Measurements from ENCODE around the gene CCDC68.
A peak's percentile ranks its signal among the peaks of the same experiment; 100 is the strongest.

The CCDC68 gene

DNA sequence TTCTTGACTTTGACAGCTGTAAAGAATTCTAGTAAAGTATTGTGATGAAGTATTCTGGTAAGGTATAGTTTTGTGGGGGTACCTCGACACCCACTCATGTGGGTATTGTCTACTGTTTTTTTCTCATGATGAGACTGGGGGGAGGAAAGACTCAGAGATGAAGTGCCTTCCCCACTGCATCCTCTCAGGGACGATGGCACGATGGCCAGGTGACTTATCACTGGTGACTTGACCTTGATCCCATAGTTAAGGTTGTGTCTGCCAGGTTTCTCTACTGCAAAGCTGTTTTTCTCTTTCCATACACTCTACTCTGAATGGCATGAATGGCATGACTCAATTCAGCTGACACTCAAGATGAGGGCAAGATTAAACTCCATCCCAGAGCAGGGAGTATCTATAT lies 936 bp upstream of the CCDC68 start:
- no peak for DNase-seq

DNA sequence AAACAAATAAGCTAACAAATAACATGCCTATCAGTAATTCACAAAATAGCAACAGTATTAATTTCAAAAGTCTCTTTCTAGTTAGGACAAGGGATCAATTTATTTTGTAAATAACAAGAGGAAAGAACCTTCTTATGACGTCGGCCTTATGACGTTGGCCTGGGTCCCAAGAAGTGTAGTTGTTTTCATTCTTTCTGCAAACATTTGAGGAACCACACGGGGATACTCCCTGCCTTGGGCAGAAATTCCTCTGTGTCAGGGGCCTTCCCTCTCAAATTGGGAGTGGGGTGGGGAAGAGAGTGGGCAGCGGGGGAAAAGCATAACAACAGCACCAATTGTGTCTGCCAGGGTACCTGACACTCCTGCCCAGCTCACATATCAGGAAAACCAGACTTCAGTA lies 1.3 kb downstream of the CCDC68 start:
- no peak for DNase-seq

DNA sequence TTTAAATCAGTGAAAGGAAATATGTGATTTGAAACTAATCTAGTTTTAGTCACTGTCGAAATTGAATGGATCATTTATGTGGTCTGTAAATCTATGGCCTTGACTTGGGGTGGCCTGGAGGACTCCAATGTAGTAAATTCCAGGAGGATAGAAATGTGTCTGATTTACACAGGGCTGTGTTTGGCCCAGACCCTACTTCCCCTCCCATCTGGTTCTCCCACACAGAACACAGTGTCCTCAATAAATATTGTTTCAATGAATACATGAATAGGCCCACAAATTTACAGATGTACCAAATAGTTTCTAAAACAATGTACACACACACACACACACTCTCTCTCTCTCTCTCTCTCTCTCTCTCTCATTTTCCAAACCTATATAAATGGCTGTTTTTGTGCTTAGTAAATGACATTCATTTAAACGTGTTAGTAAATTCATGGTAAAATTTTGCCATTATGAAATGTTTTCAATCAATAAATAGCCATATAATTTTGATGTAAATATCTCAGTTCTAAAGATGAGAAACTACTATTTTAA lies 1.9 kb downstream of the CCDC68 start:
- DNase-seq, result no peak

DNA sequence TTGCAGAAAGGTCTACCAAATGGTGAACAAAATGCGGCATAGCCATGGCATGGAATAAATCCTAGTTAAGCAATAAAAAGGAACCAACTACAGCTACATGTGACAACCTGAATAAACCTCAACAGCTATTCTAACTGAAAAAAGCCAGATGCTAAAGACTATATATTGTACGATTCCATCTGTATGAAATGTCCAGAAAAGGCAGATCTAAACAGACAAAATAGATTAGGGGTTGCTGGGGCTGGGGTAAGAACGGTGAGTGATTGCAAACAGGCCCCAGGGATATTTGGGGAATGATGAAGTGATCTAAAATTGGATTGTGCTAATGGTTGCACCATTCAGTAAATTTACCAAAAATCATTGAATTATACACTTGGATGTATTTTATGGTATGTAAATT lies 2.8 kb downstream of the CCDC68 start:
- no peak for DNase-seq

DNA sequence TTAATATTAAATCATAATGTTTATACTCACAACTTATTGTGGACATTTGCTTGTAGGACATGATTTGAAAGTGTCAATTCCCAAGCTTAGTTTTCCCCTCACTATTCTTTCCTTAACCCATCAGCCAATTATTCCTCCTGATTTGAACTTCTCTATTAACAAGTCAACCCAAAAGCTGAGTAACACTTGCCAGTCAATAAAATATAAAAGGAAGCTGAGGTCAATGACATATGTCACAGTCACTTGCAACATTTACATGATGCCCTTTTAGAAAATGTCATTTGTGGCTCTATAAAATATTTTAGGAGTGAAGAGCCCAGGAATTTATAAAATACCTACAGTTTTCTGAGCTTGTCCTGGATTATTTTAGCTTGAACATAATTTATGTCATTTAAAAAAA lies 7.2 kb downstream of the CCDC68 start:
- DNase-seq, result no peak

DNA sequence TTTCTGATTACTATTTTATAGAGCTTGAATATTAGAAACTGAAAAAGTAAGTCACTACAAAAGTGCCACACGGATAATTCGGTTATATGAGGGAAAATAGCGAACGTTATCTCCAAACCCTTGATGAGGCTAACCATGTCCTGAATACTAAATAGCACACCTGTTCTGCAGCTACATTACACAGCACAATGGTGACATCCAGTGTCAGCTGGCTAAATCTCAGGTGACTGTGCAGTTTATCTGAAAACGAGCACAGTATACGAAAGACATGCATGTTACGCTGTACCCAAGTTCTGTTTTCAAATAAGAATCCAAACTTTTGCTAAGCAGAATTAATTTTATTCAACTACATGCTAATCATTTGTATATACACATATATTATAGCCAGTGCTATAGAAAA lies 9.0 kb downstream of the CCDC68 start:
- DNase-seq, result peak; percentile 49

DNA sequence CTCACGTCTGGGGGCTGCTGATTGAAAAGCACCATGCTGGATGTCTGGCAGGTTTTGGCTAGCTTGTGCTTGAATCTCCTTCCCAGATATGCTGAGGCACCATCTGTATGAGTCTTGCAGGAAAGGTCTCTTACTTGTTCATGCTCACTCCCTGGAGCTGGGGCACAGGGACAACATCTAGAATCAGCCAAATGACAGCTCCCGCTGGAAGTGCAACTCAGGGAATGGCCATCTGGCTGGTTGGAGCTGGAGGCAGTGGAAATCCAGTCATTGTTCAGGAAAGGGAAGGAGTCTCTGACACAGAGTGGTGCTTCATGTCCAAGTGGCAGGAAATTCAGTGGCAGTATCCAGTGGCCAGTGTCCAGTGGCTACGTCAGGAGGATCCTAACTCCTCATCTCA lies 9.7 kb downstream of the CCDC68 start:
- no peak for DNase-seq

DNA sequence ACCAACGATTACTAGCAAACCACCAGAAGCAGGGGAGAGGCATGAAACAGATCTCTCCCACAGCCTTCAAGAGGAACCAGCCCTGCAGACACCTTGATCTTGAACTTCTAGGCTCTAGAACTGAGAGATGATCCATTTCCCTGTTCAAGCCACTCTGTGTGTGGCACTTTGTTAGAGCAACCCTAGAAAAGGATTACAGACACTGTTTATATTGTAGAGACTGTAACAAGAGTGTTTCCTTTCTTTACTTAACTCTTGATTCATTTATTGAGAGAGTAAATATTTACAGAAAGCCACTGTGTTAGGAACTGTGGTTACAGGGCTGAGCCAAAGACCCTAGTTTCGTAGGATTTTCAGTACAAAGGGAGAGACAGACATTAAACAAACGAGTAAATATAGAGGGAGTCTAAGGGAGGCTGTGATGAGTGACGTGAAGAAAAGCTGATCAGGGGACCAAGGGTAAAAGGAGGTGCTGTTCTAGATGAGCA lies 10.9 kb downstream of the CCDC68 start:
- no peak for DNase-seq

DNA sequence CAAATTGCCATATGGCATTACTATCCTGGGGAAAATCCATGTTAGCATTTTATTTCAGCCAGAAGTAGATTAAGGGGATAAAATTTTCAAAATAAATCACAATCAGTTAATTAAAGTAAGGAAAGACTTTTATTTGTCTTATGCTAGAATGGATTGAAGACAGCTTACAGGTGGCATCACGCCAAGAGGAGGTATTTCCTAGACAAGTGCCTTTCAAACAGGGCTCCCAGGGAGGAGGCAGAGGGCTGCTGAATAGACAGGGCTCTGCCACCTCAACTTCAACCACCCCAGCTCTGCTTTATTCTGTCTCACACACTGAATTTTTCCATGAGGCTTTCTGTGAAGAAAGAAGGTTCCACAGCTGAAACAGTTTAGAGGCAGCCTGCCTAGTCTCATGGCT lies 12.2 kb downstream of the CCDC68 start:
- no peak for DNase-seq

DNA sequence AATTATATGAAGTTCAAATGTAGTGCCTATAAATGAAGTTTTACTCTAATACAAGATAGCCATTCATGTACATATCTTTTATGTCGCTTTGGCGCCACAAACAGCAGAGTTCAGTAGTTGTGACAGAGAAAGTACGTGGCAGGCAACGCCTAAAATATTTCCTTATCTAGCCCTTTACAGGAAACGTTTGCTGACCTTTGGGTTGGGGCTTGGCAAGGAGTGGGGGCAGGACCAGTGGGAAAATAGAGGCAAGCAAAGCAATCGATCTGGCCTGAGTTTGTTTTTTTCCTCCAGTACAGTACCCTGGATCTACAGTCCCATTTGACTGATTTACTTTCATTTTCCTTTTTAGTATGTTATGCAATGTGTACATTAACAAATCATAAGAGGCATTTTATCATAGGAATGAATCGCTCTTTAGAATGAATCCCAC lies 13.1 kb downstream of the CCDC68 start:
- DNase-seq, result peak; percentile 46

DNA sequence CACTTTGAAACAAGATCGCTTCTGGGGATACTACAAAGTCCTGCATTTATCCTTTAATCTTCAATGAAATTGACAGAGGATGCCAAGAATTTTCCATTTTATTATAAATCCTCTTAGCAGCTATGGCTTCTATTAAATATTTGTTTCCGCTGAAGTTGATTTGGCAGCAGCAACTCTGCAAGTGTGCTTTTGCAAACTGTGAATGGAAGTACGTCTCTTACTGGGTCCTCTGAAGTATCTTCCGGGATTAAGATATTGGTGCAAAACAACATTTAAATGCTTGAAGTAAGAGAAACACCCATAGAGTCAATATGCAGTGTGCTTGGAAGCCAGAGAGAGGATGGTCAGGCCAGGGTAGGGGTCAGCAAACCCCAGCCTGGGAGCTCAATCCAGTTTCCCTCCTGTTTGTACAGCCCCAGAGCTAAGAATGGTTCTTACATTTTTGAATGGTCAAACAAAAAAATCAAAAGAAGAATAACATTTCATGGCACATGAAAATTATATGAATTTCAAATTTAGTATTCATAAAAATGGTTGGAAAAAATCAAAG lies 13.6 kb downstream of the CCDC68 start:
- DNase-seq, result no peak

DNA sequence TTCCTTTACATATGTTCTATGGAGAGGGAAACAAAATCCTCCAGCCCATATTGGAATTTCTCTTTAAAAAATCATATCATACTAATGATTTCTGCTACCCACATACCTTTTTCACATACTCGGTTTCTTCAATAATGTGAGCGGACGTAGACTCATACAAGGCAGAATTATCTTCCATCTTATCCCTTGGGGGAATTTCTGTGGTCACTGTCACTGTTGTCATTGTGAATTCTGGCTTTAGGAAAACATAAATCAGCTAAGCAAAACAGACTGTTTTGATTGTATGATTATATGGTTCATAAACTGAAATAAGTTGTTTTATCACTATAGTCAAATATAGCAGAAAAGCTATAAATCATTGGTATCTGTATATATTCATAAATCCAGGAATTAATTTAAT lies 16.7 kb downstream of the CCDC68 start:
- DNase-seq, result no peak

DNA sequence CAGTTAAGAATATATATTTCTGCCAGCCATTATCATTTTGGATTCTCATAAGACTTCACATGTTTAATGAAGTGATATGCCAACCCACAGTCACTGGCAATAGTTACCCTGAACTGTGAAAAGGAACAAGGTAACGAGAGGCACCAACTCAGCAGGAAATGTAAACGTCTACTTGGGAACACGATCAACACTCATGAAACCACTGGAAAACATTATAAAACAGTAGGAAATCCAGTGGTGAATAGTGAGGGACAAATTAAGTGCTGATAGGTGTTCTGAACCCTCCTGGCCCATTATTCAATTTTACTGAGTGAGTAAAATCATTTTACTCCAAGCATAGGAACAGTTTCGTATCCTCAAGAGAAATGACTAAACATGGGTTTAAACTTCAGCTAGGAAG lies 17.1 kb downstream of the CCDC68 start:
- DNase-seq, result no peak

DNA sequence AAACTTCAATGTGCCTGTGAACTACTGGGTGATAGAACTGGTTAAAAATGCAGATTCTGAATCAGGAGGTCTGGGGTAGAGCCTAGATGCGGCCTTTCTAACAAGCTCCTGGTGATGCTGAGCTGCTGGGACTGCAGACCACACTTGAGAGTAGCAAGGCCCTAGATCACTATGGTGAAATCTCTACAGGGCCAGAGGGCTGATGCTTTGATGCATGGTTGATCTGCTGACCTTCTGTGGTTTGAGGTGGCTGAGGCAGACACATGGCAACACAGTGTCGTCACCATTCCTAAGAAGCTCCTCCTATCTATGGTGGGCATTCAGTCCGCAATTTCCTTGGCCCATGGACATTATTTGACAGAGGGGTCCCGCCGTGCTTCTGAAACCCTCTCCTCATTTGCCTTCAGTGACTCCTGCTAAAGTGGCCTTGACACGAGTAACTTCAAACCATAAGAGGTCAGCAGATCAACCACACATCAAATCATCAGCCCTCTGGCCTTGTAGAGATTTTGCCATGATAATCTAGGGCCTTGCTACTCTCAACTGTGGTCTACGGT lies 19.8 kb downstream of the CCDC68 start:
- no peak for DNase-seq

DNA sequence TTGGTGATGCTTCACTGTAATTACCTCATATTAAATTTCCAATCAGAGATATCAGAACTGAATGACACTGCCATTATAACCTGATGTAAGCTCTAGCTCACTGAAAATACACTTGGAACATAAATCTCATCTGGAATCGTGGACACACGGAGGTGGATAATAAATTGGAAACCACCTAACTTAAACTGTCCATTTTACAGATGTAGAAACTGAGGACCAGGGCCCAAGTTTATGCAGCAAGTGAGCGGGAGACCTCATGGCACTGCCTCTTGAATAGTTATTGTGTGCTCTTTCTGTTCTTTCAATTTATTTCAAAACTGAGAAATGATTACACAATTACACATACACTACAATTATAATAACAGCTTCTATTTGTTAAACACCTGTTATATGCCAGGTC lies 20.8 kb downstream of the CCDC68 start:
- DNase-seq, result no peak

DNA sequence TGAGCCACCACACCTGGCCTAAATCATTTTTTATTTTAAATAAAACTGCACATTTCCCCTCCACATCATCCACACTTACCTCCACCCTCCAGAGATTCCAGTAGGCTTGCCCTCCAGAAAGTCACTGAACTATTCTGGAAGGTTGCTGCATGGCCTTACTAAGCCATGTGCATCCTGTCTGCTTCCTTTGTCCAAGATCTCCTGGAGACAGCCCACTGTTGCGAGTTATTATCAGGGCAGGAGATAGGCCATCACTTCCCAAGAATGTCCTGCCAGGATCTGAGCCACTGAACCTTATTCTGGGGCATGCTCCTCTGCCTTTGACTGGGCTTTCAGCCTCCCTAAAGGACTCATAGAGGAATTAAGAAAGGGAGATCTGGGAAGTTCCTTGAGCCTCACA lies 26.8 kb downstream of the CCDC68 start:
- DNase-seq, result no peak

DNA sequence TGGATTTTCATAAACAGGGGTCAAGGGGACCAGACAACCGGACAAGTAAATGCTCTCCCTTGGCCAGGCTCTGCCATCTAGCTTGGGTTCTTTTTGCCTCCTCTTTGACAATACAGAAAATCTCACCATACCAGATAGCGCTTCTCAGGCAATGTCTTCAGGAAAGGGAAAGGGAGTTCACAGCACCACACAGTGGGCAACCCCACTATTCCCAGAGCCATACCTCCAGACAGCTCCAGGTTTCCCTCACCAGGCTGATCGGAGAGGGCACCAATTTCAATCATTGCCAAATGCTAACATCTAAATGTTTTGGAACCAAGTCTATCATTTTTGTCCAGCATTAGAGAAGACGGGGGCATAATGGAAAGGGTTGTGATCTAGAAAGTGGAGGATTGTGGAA lies 28.1 kb downstream of the CCDC68 start:
- no peak for DNase-seq

DNA sequence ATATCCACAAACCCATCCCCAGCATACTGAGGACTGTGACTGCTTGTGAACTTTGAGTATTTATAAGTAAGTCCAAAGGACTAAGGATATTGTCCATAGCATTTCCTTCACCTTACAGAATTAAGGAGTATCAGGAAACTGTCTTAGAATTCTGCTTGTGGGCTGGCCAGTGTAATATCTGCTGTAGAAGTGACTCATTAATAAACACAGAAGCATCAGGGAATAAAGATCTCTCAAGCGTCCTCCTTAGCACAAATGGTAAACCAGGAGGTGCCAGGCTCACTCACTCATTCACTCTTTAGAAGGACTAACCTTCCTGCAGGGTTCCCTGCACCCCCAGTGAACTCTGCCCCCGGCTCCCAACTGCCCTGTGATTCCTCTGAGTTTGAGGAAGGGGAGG lies 31.0 kb downstream of the CCDC68 start:
- DNase-seq, result no peak

DNA sequence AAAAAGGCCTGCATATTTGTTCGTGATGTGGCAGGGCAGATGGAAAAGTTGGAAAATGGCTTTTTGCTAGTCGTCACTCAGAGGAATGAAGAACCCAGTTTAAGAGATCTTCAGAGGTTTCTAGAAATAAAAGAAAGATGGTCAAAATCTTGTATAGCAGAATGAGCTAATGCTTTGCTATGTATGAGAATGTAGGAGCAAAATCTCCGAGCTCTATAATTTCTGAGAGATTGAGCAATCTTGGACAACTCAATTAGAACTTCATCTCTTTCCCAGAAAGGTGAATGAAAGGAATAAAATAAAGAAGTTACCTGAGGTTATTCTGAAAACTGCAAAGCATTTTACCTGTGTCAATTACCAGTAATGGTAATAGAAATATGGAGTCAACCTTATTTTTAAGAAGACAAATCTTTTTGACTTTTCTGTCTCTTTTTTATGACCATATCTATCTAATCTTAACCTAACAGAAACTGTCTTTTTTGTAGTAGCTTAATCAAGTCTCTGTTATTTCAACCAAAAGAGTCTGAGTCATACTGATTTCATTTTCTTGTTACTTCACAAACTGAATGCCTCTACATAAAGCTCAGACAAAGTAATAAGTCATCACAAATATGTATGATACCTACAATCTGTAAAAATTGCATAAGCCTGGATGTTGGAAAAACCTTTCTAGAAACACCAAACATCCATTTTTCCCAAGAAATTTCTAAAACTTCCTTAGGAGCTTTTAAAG lies 32.5 kb downstream of the CCDC68 start:
- DNase-seq, result no peak

DNA sequence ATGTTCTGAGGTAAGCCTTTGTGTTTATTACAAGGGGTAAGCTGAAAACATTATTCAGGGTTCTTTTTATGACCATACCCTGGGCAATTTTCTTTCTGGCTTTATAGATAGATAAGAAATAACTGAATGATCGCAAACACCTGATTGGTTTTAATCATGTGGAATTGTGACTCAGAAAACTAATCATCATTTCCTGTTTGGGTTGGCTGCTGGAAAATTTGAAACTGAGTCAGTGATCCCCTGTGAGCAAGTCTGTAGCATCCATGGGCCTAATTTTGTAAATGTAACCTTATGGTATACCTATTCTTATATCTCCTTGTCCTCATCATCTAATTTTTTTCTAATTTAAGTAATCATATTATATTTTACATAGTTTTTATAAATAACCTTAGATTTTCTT lies 34.3 kb downstream of the CCDC68 start:
- DNase-seq, result no peak

DNA sequence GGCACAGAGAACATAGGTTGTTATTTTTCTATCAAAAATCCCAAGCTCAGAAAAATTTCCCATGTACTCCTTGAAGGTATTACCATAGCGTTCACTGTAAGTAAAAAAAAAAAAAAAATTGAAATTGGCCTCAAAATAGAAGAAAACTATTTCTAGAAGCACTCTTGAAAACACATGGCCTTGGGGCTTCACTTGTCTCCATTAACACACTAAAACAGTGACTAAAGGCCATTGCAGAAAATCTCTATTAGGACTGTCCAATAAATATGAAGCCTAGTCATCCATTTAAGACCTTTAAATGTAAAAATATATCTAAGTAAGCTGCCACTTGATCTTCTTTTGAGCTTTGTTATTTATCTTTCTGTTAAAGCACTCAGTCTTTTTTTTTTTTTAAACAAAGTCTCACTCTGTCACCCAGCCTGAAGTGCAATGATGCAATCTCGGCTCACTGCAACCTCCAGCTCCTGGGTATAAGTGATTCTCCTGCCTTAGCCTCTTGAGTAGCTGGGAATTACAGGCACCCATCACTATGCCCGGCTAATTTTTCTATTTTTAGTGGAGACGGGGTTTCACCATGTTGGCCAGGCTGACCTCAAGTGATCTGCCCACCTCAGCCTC lies 35.8 kb downstream of the CCDC68 start:
- no peak for DNase-seq

DNA sequence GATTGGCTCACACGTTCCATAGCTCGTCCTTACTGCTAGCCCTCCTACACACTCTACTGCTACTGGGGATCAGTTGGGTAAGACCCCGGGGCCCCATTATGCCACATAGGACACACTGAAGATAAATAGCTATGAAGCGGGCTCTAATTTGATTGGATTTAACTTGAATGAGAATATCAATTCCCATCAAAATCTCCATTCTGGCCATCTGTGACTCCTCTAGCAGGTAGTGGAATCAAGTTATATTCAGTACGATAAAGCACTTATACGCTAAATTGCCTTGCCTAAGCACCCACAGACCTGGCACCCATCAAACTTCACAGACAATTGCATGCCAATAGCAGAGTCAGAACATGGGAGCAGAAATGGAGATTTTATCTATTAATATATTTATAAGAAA lies 39.8 kb downstream of the CCDC68 start:
- no peak for DNase-seq

DNA sequence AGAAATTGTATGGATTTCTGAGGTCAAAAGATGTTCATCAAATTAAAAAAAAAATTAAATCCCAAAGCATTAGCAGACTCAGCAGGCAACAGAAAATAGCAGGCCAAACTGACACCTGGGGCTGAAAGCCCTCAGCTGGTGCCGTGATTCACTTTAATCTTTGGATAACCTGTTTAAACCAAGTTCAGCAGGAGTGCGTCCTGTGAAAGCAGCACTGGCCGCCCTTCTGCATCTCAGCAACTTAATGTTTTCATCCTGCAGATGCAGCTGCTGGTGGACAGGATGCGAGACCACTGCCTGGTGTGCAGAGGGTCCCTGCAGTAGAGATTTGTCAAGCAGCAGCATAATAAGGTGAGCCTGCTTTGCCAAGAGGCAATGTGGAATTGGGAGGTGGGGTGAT lies 41.2 kb downstream of the CCDC68 start:
- no peak for DNase-seq

DNA sequence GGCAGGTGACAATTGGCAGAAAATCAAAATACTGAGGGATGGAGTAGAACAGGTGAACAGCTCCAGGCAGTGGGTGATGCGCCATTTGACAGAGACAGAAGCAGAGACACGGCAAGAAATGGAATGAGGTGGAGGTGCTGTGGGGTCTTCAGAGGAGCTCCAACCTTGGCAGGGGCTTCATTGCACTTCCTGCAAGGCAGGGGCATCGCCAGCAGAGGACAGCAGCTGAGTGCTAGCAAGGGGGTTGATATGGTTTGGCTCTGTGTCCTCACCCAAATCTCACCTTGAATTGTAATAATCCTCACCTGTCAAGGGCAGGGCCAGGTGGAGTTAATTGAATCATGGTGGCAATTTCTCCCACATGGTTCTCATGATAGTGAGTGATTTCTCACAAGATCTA lies 42.8 kb downstream of the CCDC68 start:
- no peak for DNase-seq
